ENCODE measurements around the gene ARHGAP22. TPM values are rescaled to one million over a fixed set of nuclear protein-coding genes. Genes with fewer than 3 reads are reported as not detected.

The ARHGAP22 gene
- polyA plus RNA-seq, 3 donors: 1.5 to 7.8 (median 1.9) TPM

- Mint-ChIP-seq H3K27me3 (ENCODE audit: low read depth in 3 of 3) (peaks cover 0 to 5% (median 0%) of the 10 kb centered on the region in 3 donors), H3K4me1 (peaks cover 6% of the 10 kb centered on the region), H3K9me3 (peaks cover 0 to 2% (median 0%) of the 10 kb centered on the region in 7 donors), H3K27ac (peak overlapping the region in 1 of 7 donors; percentile 22), H3K4me3 (no peak overlapping the region), H3K36me3 (peaks cover 0 to 2% of the 10 kb centered on the region in 2 donors)
- no peaks in the 10 kb centered on the region for H3K9me3 ChIP-seq (replicated peaks in 1 of 2; ENCODE audit: control insufficient read depth in 1 of 2, insufficient read depth in 1 of 2, low read length in 2 of 2)
- 35% methylated on average over 3 of the region's 7 CpGs for WGBS (ENCODE audit: insufficient coverage)
- H3K4me1 ChIP-seq (ENCODE audit: control insufficient read depth in 1 of 2, insufficient read depth in 2 of 2, low read length in 2 of 2): peaks cover 6 to 7% of the 10 kb centered on the region in 2 donors
- DNase-seq: peak; percentile 48 to 72 (median 59)
- no peaks in the 10 kb centered on the region for H3K36me3 ChIP-seq (replicated peaks in 1 of 2; ENCODE audit: control insufficient read depth in 1 of 2, insufficient read depth in 2 of 2, low read length in 2 of 2)
- H3K4me2 ChIP-seq (replicated peaks; ENCODE audit: extremely low read depth, low read length, poor library complexity, severe bottlenecking): peak overlapping the region; percentile 8
- no peak overlapping the region for H3K9ac ChIP-seq (ENCODE audit: insufficient read depth, low read length, poor library complexity, severe bottlenecking)
- H2AFZ ChIP-seq (ENCODE audit: insufficient read depth, low read depth, low read length, poor library complexity, severe bottlenecking): peak overlapping the region; percentile 50
- no peaks in the 10 kb centered on the region for H3K79me2 ChIP-seq (ENCODE audit: insufficient read depth, low read length)
- H3K4me3 ChIP-seq (replicated peaks in 1 of 3; ENCODE audit: low read depth in 2 of 3, low read length in 3 of 3): no peak overlapping the region
- H3K27ac ChIP-seq (ENCODE audit: low read depth in 1 of 2, low read length in 2 of 2): no peak overlapping the region
- H4K20me1 ChIP-seq (ENCODE audit: insufficient read depth, low read length): no peaks in the 10 kb centered on the region
- intact Hi-C loops (cut with micrococcal nuclease): loop anchor here (1.0 to 5.0 kb wide), 3 partner anchors 55 to 185 kb away; partner anchors contain the start of gene ARHGAP22 (in 1 of the 2)
- no peaks in the 10 kb centered on the region for H3K27me3 ChIP-seq (ENCODE audit: control insufficient read depth in 2 of 2, insufficient read depth in 2 of 2, low read length in 2 of 2)
- peak; percentile 93 for TF ChIP-seq CTCF (IDR thresholded peaks at IDR 0.05)
Measured at GRCh38 chr10:48551861-48552591, 52.8 kb downstream of the ARHGAP22 start.

- Histone ChIP-seq H3K4me2 (replicated peaks; ENCODE audit: extremely low read depth, low read length, poor library complexity, severe bottlenecking) (no peak overlapping the region), H3K36me3 (replicated peaks in 1 of 2; ENCODE audit: control insufficient read depth in 1 of 2, insufficient read depth in 2 of 2, low read length in 2 of 2) (no peaks in the 10 kb centered on the region), H2AFZ (ENCODE audit: insufficient read depth, low read depth, low read length, poor library complexity, severe bottlenecking) (no peak overlapping the region), H3K9me3 (replicated peaks in 1 of 2; ENCODE audit: control insufficient read depth in 1 of 2, insufficient read depth in 1 of 2, low read length in 2 of 2) (no peaks in the 10 kb centered on the region), H3K4me3 (replicated peaks in 1 of 3; ENCODE audit: low read depth in 2 of 3, low read length in 3 of 3) (no peak overlapping the region), H3K79me2 (ENCODE audit: insufficient read depth, low read length) (no peaks in the 10 kb centered on the region), H3K27ac (ENCODE audit: low read depth in 1 of 2, low read length in 2 of 2) (no peak overlapping the region), H3K27me3 (ENCODE audit: control insufficient read depth in 2 of 2, insufficient read depth in 2 of 2, low read length in 2 of 2) (no peaks in the 10 kb centered on the region), H3K9ac (ENCODE audit: insufficient read depth, low read length, poor library complexity, severe bottlenecking) (no peak overlapping the region), H3K4me1 (ENCODE audit: control insufficient read depth in 1 of 2, insufficient read depth in 2 of 2, low read length in 2 of 2) (peaks cover 6 to 7% of the 10 kb centered on the region in 2 donors), H4K20me1 (ENCODE audit: insufficient read depth, low read length) (no peaks in the 10 kb centered on the region)
- no peak for TF ChIP-seq CTCF (IDR thresholded peaks at IDR 0.05)
- intact Hi-C loops (cut with micrococcal nuclease): loop anchor here in 1 of 2 donors (5.0 kb wide), 2 partner anchors 56 to 184 kb away; partner anchors contain the start of gene ARHGAP22
- Mint-ChIP-seq H3K27ac (no peak overlapping the region), H3K4me1 (peaks cover 6% of the 10 kb centered on the region), H3K27me3 (ENCODE audit: low read depth in 3 of 3) (peaks cover 0 to 5% (median 0%) of the 10 kb centered on the region in 3 donors), H3K4me3 (peak overlapping the region in 1 of 2 donors; percentile 24), H3K9me3 (peaks cover 0 to 2% (median 0%) of the 10 kb centered on the region in 7 donors), H3K36me3 (peaks cover 0 to 2% of the 10 kb centered on the region in 2 donors)
- no peak for DNase-seq
- 10% methylated on average over 2 of the region's 3 CpGs for WGBS (ENCODE audit: insufficient coverage)
Measured at GRCh38 chr10:48550977-48551376, 53.9 kb downstream of the ARHGAP22 start.

Data from CD14-positive monocyte (primary cell).